ENCODE data around the gene MICA.

GRCh38 chr6:31381666-31382065 lies 21.7 kb upstream of the MICA start:
- TF ChIP-seq CTCF (IDR thresholded peaks at IDR 0.05): no peak
- no peak for TF ChIP-seq POLR2A (IDR thresholded peaks at IDR 0.05)

All from body of pancreas (tissue), 4 donors.